Spleen (tissue), 11 donors: ENCODE measurements around the gene TECTA. TPM values are rescaled to one million over a fixed set of nuclear protein-coding genes. Genes with fewer than 3 reads are reported as not detected.

Experiments used
- DNase-seq: peaks from one replicate; pipeline ENCODE4 v3.0.0-alpha.2; 2020
- H3K27ac ChIP-seq, 8 donors: fragments of 200-600 bp; sonication (generic) in 7 of 8; 1 replicate in 4 of 8; 2 replicates in 4 of 8; pipeline versions ENCODE4 v1.5.0 to v1.8.0; 2016 to 2021; ENCODE audit warnings: inconsistent platforms in 4 of 8, mild to moderate bottlenecking in 4 of 8, moderate library complexity in 1 of 8
- H3K27me3 ChIP-seq, 7 donors: fragments of 200-600 bp; sonication (generic) in 6 of 7; replicated peaks in 1 of 7; 1 replicate in 4 of 7; 2 replicates in 3 of 7; pipeline versions ENCODE4 v1.5.0 to v1.8.0; 2016 to 2021; ENCODE audit warnings: inconsistent platforms in 3 of 7, mild to moderate bottlenecking in 1 of 7
- H3K36me3 ChIP-seq, 6 donors: fragments of 200-600 bp; sonication (generic) in 5 of 6; 1 replicate in 4 of 6; 2 replicates in 2 of 6; pipeline versions ENCODE4 v1.5.0 to v1.8.0; 2016 to 2021; ENCODE audit warnings: inconsistent platforms in 2 of 6
- H3K4me1 ChIP-seq, 6 donors: fragments of 200-600 bp; sonication (generic) in 5 of 6; 1 replicate in 3 of 6; 2 replicates in 3 of 6; pipeline versions ENCODE4 v1.5.0 to v1.8.0; 2016 to 2021; ENCODE audit warnings: inconsistent platforms in 3 of 6
- H3K4me3 ChIP-seq, 8 donors: fragments of 200-600 bp; sonication (generic) in 7 of 8; 1 replicate in 4 of 8; 2 replicates in 4 of 8; pipeline versions ENCODE4 v1.5.0 to v1.8.0; 2016 to 2021; ENCODE audit warnings: inconsistent platforms in 4 of 8, mild to moderate bottlenecking in 4 of 8, moderate library complexity in 2 of 8
- H3K9me3 ChIP-seq, 8 donors: fragments of 200-600 bp; sonication (generic) in 7 of 8; 1 replicate in 4 of 8; 2 replicates in 4 of 8; pipeline versions ENCODE4 v1.5.0 to v1.8.0; 2016 to 2021; ENCODE audit warnings: inconsistent platforms in 4 of 8
- CTCF ChIP-seq, 11 experiments: fragments of 200-600 bp in 7 of 11; fragments of 450-650 bp in 4 of 11; sonication (generic) in 4 of 11; IDR thresholded peaks in 8 of 11; conservative IDR thresholded peaks in 3 of 11; 1 replicate in 7 of 11; 2 replicates in 4 of 11; pipeline versions ENCODE4 v1.4.0 to v1.8.0; 2016 to 2021; ENCODE audit warnings: antibody characterized with exemption in 11 of 11, inconsistent platforms in 4 of 11, mild to moderate bottlenecking in 1 of 11
- POLR2A ChIP-seq, 3 donors: fragments of 450-650 bp; IDR thresholded peaks; one replicate each; pipeline ENCODE4 v1.5.1; 2017; ENCODE audit warnings: antibody characterized with exemption in 3 of 3, mild to moderate bottlenecking in 1 of 3
- POLR2AphosphoS5 ChIP-seq, 3 donors: sonication (generic); formaldehyde crosslinking; IDR thresholded peaks; one replicate each; pipeline ENCODE4 v1.5.1; 2017; ENCODE audit warnings: antibody characterized with exemption in 3 of 3
- WGBS, 5 donors: extraction: QIAGEN DNeasy Blood & Tissue Kit in 3 of 5; methylation state at CpG; one replicate each; pipeline versions ENCODE4 v1.1.5 to v1.1.7; 2013 to 2018; 5-methylcytosine and 5-hydroxymethylcytosine counted together
- intact Hi-C: fragments of 100-400 bp; cut with DNase I; formaldehyde crosslinking; loops from one replicate; pipeline ENCODE4 v1.15.0; 2023; ENCODE audit warnings: low total_unique reads
- polyA plus RNA-seq, 3 donors: library from polyadenylated mRNA; stranded (reverse); fragments of 200-250 nt; gene quantifications; one replicate each; pipeline ENCODE4 v1.2.1, GENCODE V29; 2013
- total RNA-seq, 7 donors: library from RNA; depleted of rRNA in 3 of 7; stranded (reverse); fragments of >200 nt in 3 of 7; fragmentation: NEBNext Ultra II Directional in 4 of 7; extraction: Animal tissue kit (Norgen Biotek cat#: 25700) in 4 of 7; gene quantifications; one replicate each; pipeline versions ENCODE4 v1.1.0 to v1.2.1, GENCODE V29; 2016 to 2021
- donor health status: healthy with polysubstance abuse.
- donor health status: DM: no; HTN: no; CAD: no; lungs with moderate emphysema.
- donor health status: DM: no; HTN: no; CAD: no.
- donor health status: Bipolar disorder and iron deficiency.
- donor health status: healthy.
- donor health status: DM: no; HTN: no; CAD: no.
- donor health status: DM: yes; HTN: yes; CAD: no.

Gene TECTA
- total and polyA plus RNA-seq, 10 donors: 0.15 to 3.3 (median 0.81) TPM

GRCh38 chr11:121134741-121135312 lies 33.8 kb downstream of the TECTA start:
- Histone ChIP-seq H3K4me1 (no peaks in the 10 kb centered on the region), H3K27ac (no peak overlapping the region), H3K4me3 (no peak overlapping the region), H3K9me3 (no peaks in the 10 kb centered on the region), H3K27me3 (no peaks in the 10 kb centered on the region), H3K36me3 (no peaks in the 10 kb centered on the region)
- intact Hi-C loops: no loop called here
- 80 to 93% (median 86%) methylated on average over 4 to 10 of the region's 10 CpGs for WGBS, 5 donors
- DNase-seq: no peak
- TF ChIP-seq CTCF (IDR thresholded peaks at IDR 0.05 in 8 of 11, conservative IDR thresholded peaks at IDR 0.05 in 3 of 11): no peak
- no peak for TF ChIP-seq POLR2AphosphoS5 (IDR thresholded peaks at IDR 0.05)
- TF ChIP-seq POLR2A (IDR thresholded peaks at IDR 0.05): no peak

GRCh38 chr11:121137005-121137404 lies 36.0 kb downstream of the TECTA start:
- H3K9me3 ChIP-seq: no peaks in the 10 kb centered on the region
- no peak for DNase-seq
- H3K27ac ChIP-seq: no peak overlapping the region
- no peaks in the 10 kb centered on the region for H3K27me3 ChIP-seq
- TF ChIP-seq POLR2A (IDR thresholded peaks at IDR 0.05) (no peak), POLR2AphosphoS5 (IDR thresholded peaks at IDR 0.05) (no peak), CTCF (IDR thresholded peaks at IDR 0.05 in 8 of 11, conservative IDR thresholded peaks at IDR 0.05 in 3 of 11) (no peak)
- H3K4me1 ChIP-seq: no peaks in the 10 kb centered on the region
- H3K4me3 ChIP-seq: no peak overlapping the region
- no peaks in the 10 kb centered on the region for H3K36me3 ChIP-seq
- intact Hi-C loops: no loop called here
- WGBS, 5 donors: 87 to 93% (median 90%) methylated on average over 9 to 11 of the region's 11 CpGs

- intact Hi-C loops: no loop called here
- no peak for TF ChIP-seq POLR2AphosphoS5 (IDR thresholded peaks at IDR 0.05)
- TF ChIP-seq CTCF (IDR thresholded peaks at IDR 0.05 in 8 of 11, conservative IDR thresholded peaks at IDR 0.05 in 3 of 11): no peak
- TF ChIP-seq POLR2A (IDR thresholded peaks at IDR 0.05): no peak
- Histone ChIP-seq H3K27me3 (no peaks in the 10 kb centered on the region), H3K4me1 (no peaks in the 10 kb centered on the region), H3K36me3 (no peaks in the 10 kb centered on the region), H3K27ac (no peak overlapping the region), H3K4me3 (no peak overlapping the region), H3K9me3 (no peaks in the 10 kb centered on the region)
- no peak for DNase-seq
- WGBS, 5 donors: 82 to 92% (median 88%) methylated on average over 5 of the region's 5 CpGs
Measured at GRCh38 chr11:121138259-121138658, 37.2 kb downstream of the TECTA start.

- intact Hi-C loops: no loop called here
- Histone ChIP-seq H3K4me1 (no peaks in the 10 kb centered on the region), H3K9me3 (no peaks in the 10 kb centered on the region), H3K4me3 (no peak overlapping the region), H3K27me3 (no peaks in the 10 kb centered on the region), H3K36me3 (no peaks in the 10 kb centered on the region), H3K27ac (no peak overlapping the region)
- no peak for TF ChIP-seq POLR2AphosphoS5 (IDR thresholded peaks at IDR 0.05)
- no peak for TF ChIP-seq POLR2A (IDR thresholded peaks at IDR 0.05)
- no peak for TF ChIP-seq CTCF (IDR thresholded peaks at IDR 0.05 in 8 of 11, conservative IDR thresholded peaks at IDR 0.05 in 3 of 11)
- WGBS, 5 donors: 52 to 82% (median 65%) methylated on average over 7 to 8 of the region's 8 CpGs
- DNase-seq: no peak
Measured at GRCh38 chr11:121140369-121140768, 39.3 kb downstream of the TECTA start.
